Occipital lobe (tissue), 2 donors: Measurements from ENCODE around the gene EPHA4. TPM values are rescaled to one million over a fixed set of nuclear protein-coding genes. Genes with fewer than 3 reads are reported as not detected.

Experiments used
- DNase-seq: peaks from one replicate; lab custom pipeline; 2025; lab: John Stamatoyannopoulos, UW
- total RNA-seq: library from RNA; depleted of rRNA; stranded (reverse); fragments of >200 nt; gene quantifications from one replicate; pipeline ENCODE4 v1.2.3, GENCODE V29; 2014

EPHA4 gene
- total RNA-seq, 1 donor from 2014 or later = 259 TPM

DNA sequence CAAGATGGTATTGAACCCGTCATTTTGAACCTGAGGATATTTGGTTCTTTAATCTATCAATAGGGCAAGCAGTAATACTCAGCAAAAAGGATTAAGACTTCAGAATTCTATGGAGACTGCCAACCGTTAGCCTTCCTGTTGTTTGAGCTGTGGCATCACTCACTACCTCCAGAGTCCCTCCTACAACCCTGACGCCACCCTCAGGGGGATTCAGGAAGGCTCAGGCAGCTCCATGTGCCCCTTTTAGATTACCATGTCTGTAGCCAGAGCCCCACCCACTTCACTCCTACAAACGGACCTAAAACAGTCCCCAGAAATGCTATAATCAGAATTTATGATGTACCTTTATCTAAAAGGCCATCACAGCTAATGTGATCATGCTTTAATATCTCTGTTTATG lies 172.9 kb downstream of the EPHA4 start:
- DNase-seq = no peak

DNA sequence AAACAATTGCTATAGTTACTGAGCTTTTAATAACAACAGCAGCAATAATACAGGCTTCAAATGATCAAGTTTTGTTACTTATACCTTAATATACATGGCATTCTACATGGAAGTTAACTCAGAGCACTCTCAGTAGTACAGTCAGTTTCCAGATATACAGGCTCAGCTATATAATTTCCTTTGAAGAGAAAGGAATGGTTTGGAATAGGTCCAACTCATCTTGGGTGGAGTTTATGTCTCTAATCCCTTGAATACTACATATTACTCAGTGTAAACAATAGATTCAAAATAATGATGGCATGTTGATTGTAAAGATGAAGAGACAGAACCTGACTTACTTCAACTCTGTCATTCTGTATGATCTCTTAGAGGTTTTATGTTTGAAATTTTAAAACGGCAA lies 174.9 kb downstream of the EPHA4 start:
- no peak for DNase-seq

DNA sequence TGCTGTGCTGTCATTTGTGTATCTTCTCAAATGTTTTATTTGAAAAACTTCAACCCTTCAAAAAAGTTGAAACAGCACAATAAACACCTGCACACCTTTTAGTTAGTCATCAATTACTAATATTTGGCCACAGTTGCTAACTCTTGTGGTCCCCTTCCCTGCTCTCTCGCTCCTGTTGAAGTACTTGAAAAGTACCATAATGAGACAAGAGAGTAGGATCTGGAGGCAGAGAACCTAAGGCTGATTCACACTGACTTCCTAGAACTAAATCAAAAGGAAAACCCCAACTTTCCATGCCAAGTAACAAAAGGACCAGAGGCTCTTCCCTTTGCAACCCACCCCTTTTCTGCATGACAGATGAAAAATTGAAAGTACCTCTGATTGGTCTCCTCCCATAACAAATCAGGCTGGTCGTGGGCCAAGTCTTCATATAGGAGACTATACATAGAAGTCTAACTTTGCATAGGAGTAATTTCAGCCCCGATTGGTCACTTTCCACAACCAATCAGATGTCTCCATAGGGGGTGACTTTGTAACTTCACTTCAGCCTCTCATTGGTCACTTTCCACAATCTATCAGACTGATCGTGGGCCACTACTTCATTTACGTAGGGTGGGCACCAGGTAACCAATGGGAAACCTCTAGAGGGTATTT lies 179.7 kb downstream of the EPHA4 start:
- no peak for DNase-seq

DNA sequence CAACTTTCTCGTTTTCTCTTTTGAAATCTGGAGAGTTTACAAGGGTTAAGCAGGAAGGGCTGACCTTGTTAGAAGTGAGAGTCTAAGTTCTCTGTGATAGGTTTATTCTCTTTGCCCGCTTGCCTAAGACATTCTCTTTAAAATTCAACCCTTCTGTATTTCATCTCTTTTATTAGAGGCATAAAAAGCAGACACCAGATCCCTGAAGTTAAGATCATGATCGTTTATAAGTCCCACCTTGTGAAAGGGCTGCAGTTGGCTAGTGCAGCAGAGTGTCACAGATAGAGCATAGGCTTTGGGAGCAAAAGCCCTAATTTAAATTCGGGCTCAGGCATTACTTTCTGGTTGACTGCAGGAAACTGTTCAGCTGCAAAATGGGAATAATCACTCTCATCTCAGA lies 181.2 kb downstream of the EPHA4 start:
- DNase-seq = no peak

GRCh38 chr2:221389904-221390303 lies 182.2 kb downstream of the EPHA4 start:
- no peak for DNase-seq

- DNase-seq = no peak
These were observed 182.7 kb downstream of the EPHA4 start for GRCh38 chr2:221389421-221389820.

DNA sequence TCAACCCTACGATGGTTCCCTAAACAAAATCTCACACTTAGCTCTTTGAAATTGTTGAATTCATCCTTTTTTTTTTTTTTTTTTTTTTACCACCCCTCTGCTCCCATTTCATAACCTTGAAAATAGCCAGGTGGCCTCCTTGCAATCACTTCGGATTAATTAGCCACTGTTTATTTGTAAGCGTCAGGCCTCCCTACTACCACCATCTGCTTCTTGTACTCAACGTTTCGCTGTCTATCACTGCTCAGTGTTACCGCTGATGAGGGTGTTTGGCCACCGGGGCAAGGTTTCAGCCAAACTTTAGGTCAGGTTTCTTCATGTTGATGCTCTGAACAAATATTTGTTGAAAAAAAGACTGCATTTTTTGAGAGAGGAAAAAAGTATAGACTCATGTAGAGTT lies 183.2 kb downstream of the EPHA4 start:
- DNase-seq = no peak

DNA sequence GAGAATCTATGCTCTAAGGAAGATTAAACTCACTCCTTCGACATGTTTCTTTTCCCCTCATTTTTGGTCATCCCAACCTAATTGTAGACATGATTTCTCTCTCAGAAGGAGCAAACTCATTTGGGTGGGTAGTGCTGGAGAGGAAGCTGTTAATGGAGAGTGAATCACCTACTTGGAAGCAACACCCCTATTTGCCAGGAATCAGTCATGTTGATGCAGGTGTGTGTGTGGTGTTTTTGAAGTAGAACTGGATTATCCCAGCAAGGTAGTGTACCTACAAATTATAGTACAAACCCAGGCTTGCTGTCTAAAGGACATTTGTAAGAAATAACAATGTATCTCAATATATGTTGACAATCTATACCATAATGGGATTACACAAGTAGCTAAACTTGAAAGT lies 186.4 kb downstream of the EPHA4 start:
- no peak for DNase-seq

- DNase-seq = no peak
These were observed 190.1 kb downstream of the EPHA4 start for GRCh38 chr2:221381928-221382488.

- no peak for DNase-seq
These were observed 191.4 kb downstream of the EPHA4 start for GRCh38 chr2:221380686-221381085.

DNA sequence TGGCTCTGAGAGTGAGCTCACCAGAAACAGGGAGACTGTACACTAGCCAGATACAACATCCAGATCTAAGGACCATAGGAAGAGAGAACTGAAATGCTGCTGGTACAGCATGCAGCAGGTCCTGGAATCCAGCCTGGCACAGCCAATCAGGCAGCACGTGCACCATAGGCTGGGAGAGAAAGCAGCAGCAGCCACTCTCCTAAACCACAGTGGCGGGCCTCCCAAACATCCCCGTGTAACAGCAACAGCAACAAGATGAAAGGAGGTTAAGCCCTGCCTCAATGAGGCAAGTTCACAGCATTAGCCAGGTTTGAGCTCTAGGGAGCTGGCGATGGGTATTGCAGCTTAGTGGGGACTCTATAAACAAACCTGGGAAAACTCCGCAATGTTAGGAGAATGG lies 192.0 kb downstream of the EPHA4 start:
- no peak for DNase-seq

DNA sequence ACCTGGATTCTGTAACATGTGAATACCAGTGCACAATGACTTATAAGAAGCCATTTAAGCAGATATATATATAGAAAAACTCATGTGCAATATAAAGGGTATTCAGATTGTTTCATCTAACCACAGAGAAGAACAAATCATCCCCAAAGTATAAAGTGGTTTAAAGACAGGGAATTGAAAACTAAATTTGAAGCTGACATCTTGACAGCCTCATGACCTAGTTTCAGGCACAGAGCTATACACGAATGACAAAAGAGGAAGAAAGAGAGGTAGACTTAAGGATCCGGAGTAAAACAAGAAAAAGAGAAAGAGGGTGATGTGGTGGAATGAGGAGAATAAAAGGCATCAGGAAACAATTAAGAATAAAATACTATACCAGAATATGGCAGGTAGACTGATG lies 194.5 kb downstream of the EPHA4 start:
- no peak for DNase-seq

DNA sequence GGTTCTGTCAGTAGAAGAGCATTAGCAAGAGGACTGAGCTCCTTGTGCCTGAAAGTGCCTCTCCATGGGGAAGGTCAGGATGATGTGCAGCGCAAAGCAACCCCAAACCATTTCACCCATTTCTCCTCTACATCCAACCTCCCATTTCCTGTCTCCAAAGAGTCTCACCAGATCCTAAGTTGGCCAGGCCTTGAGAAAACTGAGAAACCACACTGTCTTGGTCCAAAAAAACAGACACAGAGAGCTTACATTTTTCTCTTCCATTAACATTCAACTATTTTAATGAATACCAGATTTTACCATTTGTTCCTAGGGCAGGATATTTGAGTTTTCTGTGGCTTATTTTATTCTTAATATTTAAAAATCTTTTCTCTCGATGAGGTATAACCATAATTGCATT lies 195.0 kb downstream of the EPHA4 start:
- DNase-seq = no peak

DNA sequence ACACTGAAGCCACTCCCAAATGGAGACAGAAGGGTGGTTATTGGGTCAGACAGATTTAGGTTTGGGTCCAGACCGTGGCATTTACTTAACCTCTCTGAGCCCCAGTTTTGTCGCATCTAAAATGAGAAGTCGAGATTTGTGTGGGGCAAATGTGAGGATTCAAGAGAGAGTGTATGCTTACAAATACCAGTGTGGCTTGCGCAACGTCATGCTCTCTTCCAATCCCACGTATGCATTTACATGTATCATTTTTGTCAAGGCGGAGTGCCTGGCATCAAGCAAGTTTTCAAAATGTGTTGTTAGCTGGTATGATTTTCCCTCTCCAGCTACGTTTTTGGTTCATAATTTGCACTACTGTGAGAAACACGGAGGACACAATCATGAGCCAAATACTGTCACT lies 197.9 kb downstream of the EPHA4 start:
- no peak for DNase-seq

- no peak for DNase-seq
These were observed 199.2 kb downstream of the EPHA4 start for GRCh38 chr2:221372907-221373306.

- DNase-seq = no peak
These were observed 199.8 kb downstream of the EPHA4 start for GRCh38 chr2:221372159-221372884.

DNA sequence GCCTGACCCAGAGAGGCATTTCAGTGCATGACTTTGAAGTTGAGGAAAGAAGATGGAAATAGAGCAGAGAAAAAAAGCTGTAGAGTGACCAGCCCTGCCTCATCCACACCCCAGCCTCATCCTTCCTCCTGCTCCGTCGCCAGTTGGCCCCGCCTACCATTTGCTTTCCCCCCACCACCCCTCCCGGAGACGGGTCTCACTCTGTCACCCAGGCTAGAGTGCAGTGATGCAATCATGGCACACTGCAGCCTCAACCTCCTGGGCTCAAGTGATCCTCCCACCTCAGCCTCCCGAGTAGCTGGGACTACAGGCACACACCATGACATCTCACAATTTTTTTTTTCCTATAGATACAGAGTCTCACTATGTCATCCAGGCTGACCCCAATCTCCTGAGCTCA lies 200.8 kb downstream of the EPHA4 start:
- no peak for DNase-seq

DNA sequence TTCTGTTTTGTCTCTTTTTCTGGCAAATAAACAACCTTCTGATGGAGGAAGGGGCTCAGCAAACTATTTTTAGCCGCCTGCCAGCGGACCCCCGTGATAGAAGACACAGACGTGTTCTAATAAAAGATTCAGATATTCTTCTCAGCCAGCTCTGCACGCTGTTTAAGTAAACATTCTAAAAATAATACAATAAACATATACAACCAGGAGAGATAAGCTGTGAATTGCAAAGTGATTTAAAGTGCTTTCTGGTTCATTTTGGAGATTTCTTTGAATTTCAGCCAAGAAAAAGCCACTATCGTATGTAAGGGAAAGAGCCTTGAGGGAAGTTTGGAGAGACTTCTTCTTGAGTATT lies 201.3 kb downstream of the EPHA4 start:
- DNase-seq = no peak

DNA sequence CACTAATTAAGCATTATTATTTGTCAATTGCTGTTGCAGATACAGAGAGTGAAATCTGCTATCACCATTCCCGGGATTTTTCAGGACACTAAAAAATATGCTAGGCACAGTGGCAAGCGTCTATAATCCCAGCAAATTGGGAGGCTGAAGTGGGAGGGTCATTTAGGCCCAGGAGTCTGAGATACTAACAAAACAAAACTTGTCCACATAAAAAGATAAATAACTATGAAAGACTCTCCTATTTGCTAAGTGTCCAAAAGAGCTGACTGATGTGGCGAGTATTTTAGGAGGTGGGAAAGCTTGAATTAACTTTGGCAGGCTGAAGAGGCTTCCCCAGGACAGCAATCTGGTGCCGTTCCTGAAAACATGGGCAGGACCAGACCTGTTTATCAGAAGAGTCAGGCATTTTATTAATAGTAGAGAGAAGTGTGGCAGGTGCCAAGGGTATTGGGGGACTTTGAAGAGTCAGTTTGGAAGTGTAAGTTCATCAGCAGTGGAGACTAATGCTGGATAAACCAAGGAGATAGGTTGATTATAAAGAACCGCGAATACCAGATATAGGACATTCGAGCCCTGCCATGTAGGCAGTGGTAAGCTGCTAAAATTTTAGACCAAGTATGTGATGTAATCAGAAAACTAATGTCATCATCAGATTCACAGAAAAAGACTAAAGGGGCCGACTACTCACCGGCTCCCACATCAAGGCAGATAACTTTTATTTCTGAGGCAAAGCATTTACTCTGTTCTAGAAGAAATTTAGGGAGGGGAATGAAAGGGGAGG lies 201.8 kb downstream of the EPHA4 start:
- DNase-seq = no peak
